Adipocyte (in vitro differentiated cells): ENCODE measurements around the gene GOLGA2.

Experiments
- DNase-seq: peaks from one replicate; pipeline ENCODE4 v3.0.0-alpha.2; 2015; ENCODE audit warnings: low read depth
- H3K27me3 ChIP-seq: replicated peaks from 2 replicates; pipeline ENCODE4 v1.7.0; 2013; ENCODE audit warnings: mild to moderate bottlenecking, low read length, moderate library complexity; ENCODE audit not compliant: control insufficient read depth, insufficient read depth
- H3K36me3 ChIP-seq: 2 replicates; pipeline ENCODE4 v1.7.0; 2013; ENCODE audit warnings: low read length, mild to moderate bottlenecking, moderate library complexity; ENCODE audit not compliant: control insufficient read depth, insufficient read depth, severe bottlenecking
- H3K4me1 ChIP-seq: 2 replicates; pipeline ENCODE4 v1.7.0; 2013; ENCODE audit warnings: mild to moderate bottlenecking, low read length, moderate library complexity; ENCODE audit not compliant: control insufficient read depth, insufficient read depth
- H3K4me3 ChIP-seq: 2 replicates; pipeline ENCODE4 v1.7.0; 2013; ENCODE audit warnings: mild to moderate bottlenecking, low read length, moderate library complexity
- H3K9ac ChIP-seq: 2 replicates; pipeline ENCODE4 v1.7.0; 2013; ENCODE audit warnings: mild to moderate bottlenecking, low read length, moderate library complexity
- H3K9me3 ChIP-seq: 2 replicates; pipeline ENCODE4 v1.7.0; 2013; ENCODE audit warnings: mild to moderate bottlenecking, low read length, moderate library complexity; ENCODE audit not compliant: control insufficient read depth

GOLGA2 gene

DNA sequence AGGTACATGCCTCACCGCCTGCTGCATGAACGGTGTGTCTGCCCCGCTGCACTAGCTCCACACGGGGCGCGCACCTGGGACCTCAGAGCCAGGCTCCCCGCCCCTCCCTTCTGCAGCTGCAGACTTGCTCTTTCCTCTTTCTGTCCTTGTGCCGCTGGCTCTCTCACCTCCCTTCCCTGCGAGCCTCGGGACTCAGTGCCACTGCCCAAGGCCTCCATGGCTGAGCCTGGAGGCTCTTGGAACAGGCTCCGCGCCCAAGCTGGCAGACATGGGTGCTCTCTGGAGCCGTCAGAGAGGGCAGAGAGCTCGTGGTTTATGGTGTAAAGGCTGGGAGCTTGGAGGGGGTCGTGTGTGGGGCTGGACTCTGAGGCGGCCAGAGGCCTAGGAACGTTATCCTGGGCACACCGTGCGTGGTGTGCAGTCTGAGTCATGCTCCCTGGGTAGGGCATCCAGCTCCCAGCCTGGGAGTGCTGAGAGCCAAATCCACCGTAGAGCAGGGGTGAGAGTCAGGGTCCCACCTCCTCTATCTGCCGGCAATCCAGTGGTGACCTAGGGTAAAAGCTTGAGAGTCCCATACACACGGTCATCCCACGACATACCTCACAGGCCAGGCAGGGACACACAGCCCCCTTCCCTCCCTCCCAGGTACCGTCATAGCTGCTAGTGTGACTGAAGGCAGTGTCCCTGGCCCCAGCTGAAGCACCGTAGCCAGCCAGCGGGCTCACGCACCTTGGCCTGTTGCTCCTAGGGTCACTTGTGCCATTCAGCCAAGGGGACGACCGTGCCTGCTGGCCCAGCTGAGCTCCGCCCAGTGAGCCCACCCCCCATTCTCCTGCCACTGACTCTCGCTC, 22.4 kb downstream of the GOLGA2 start:
- H3K27me3 ChIP-seq = no peaks in the 10 kb centered on the region
- no peak overlapping the region for H3K4me3 ChIP-seq
- H3K9me3 ChIP-seq = no peaks in the 10 kb centered on the region
- H3K36me3 ChIP-seq = peaks cover 19% of the 10 kb centered on the region
- no peak for DNase-seq
- no peaks in the 10 kb centered on the region for H3K4me1 ChIP-seq
- no peak overlapping the region for H3K9ac ChIP-seq

DNA sequence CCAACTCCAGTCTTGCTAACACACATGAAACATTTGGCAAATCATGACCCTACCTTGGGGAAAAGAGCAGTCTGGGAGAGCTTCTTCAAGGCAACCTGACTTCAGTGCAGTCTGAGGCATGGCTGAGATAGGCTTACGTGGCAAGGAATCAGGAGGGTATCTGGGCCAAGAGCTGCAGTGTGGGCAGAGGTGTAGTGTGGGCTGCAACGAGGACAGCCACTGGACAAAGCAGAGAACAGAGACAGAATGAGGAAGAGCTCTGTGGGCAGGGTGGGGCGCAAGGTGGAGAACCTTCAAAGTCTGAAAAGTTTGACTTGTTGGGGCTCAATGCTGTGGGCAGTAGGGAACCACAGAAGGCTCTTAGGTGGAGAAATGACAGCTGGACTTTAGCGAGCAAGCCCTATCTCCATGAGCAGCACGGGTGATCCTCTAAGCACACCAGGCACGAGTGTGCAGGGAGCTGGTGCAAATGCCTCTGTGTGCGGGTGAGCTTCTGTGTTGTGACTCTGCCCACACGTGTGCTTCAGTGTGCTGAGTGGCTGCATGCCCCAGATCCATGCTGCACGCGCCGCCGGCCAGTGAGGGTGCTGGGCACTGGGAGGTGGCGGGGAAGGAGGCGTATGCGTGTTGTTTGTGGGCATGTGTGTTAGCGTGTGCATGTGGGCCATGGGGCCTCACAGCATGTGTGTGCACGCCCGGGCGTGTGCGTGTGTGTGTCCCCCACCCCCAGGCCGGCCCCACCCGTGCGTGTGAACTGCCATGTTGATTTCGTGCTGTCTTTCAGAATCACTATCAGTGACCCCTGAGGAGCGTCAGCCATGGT, 23.3 kb downstream of the GOLGA2 start:
- DNase-seq = no peak
- Histone ChIP-seq H3K36me3 (peaks cover 10% of the 10 kb centered on the region), H3K9ac (no peak overlapping the region), H3K4me3 (no peak overlapping the region), H3K9me3 (no peaks in the 10 kb centered on the region), H3K4me1 (no peaks in the 10 kb centered on the region), H3K27me3 (no peaks in the 10 kb centered on the region)

DNA sequence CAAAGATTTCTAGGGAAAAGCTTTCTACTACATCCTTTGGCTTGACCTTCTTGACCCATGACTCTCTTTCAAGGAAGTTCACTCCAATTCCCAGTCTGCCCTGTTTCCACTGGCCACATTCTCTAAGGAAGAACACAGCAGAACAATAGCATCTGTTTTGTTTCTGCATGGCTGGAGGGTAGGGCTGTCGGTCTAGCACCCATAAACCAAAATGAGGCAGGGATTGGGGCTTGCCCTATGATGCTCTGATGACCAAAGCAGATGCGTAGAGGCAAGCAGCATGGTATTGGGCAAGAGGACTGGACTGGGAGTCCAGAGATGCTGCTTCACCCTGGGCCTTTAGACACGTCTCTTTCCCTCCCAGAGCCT, 24.1 kb downstream of the GOLGA2 start:
- no peaks in the 10 kb centered on the region for H3K27me3 ChIP-seq
- peak; percentile 12 for DNase-seq
- no peaks in the 10 kb centered on the region for H3K4me1 ChIP-seq
- H3K9me3 ChIP-seq = no peaks in the 10 kb centered on the region
- H3K36me3 ChIP-seq = peaks cover 2% of the 10 kb centered on the region
- H3K4me3 ChIP-seq = no peak overlapping the region
- H3K9ac ChIP-seq = no peak overlapping the region

DNA sequence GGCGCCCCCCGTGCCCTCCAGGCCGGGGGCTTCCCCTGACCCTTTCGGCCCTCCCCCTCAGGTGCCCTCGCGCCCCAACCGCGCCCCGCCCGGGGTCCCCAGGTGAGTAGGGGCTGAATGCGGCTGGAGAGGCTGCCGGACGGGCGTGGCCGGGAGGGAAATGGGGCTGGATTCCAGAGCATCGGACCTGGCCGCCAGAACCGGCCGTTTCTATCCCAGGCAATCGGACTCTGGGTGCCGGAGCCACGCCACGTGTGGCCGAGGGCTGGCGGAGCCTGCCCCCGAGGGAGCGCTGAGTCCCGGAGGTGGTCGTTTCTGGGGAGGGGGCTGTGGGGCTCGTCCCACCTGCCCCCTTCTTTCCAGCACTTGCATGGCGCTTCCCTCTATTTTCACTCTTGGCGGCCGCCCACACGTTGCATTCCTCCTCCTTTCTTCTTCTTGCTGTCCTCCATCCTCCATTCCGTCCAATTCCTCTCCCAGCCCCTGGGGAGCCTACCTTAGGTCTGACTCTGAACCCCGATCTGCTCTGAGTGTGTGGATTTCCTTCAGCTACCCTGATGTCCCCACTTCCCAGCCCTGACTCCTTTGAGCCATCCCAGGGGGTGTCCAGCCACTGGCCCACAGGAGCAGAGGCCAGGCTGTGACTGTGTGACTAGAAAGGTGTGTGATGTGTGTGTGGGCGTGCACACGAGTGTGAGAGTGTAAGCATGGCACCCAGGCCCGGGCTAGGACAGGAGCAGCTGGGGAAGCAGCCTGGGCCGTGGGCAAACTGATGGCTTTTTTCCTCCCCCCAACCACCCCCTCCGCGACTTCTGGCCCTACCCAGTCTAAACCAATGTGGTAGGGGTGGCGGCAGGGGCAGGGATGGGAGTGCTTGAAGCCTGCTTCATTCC, 24.7 kb downstream of the GOLGA2 start:
- H3K4me1 ChIP-seq = no peaks in the 10 kb centered on the region
- no peaks in the 10 kb centered on the region for H3K36me3 ChIP-seq
- no peak overlapping the region for H3K9ac ChIP-seq
- DNase-seq = no peak
- H3K4me3 ChIP-seq = no peak overlapping the region
- no peaks in the 10 kb centered on the region for H3K27me3 ChIP-seq
- no peaks in the 10 kb centered on the region for H3K9me3 ChIP-seq

DNA sequence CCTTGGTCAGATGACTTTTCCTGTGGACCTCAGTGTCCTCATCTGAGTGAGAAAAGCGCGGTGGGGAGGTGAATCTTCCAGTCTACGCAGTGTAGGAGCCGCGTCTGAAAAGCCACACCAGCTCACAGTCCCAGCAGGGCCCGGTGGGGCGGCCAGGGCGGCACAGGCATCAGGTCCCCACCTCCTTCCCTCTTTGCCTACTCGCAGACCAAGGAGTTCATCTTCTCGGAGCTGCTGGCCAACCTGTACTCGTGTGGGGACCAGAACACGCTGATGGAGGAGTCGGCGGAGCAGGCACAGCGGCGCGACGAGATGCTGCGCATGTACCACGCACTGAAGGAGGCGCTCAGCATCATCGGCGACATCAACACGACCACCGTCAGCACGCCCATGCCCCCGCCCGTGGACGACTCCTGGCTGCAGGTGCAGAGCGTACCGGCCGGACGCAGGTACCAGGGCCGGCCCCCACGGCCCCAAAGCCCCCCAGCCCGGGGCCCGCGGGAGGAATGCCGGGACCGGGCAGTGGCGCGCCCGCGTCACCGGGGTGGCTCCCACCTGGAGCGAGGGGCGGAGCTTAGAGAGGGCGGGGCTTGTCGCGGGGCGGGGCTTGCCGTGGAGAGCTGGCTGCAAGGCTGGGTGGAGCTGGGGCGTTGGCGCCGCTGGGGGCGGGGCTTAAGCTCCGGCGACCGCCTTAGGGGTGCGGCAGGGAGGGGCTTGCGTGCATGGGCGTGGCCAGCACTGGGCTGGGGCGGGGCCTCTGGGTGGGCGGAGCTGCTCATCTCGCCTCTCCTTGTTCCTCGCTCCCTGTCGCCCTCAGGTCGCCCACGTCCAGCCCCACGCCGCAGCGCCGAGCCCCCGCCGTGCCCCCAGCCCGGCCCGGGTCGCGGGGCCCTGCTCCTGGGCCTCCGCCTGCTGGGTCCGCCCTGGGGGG, 25.6 kb downstream of the GOLGA2 start:
- Histone ChIP-seq H3K9me3 (no peaks in the 10 kb centered on the region), H3K27me3 (no peaks in the 10 kb centered on the region), H3K36me3 (no peaks in the 10 kb centered on the region), H3K9ac (no peak overlapping the region), H3K4me3 (no peak overlapping the region), H3K4me1 (peaks cover 7% of the 10 kb centered on the region)
- DNase-seq = peak; percentile 88

- Histone ChIP-seq H3K9me3 (no peaks in the 10 kb centered on the region), H3K36me3 (no peaks in the 10 kb centered on the region), H3K4me3 (no peak overlapping the region), H3K27me3 (no peaks in the 10 kb centered on the region), H3K4me1 (peaks cover 7% of the 10 kb centered on the region), H3K9ac (no peak overlapping the region)
- DNase-seq = no peak
Observed at GRCh38 chr9:128249558-128249907, 26.3 kb downstream of the GOLGA2 start.

- DNase-seq = no peak
- H3K9me3 ChIP-seq = no peaks in the 10 kb centered on the region
- H3K36me3 ChIP-seq = no peaks in the 10 kb centered on the region
- peaks cover 21% of the 10 kb centered on the region for H3K4me1 ChIP-seq
- H3K4me3 ChIP-seq = no peak overlapping the region
- H3K27me3 ChIP-seq = no peaks in the 10 kb centered on the region
- no peak overlapping the region for H3K9ac ChIP-seq
Observed at GRCh38 chr9:128247226-128247803, 28.5 kb downstream of the GOLGA2 start.

GRCh38 chr9:128246471-128246870, 29.3 kb downstream of the GOLGA2 start:
- Histone ChIP-seq H3K36me3 (no peaks in the 10 kb centered on the region), H3K4me1 (peaks cover 25% of the 10 kb centered on the region), H3K27me3 (no peaks in the 10 kb centered on the region), H3K9ac (peak overlapping the region; percentile 63), H3K4me3 (no peak overlapping the region), H3K9me3 (no peaks in the 10 kb centered on the region)
- no peak for DNase-seq

GRCh38 chr9:128245421-128246151, 30.2 kb downstream of the GOLGA2 start:
- Histone ChIP-seq H3K36me3 (no peaks in the 10 kb centered on the region), H3K4me3 (no peak overlapping the region), H3K4me1 (peaks cover 25% of the 10 kb centered on the region), H3K27me3 (no peaks in the 10 kb centered on the region), H3K9me3 (no peaks in the 10 kb centered on the region), H3K9ac (peak overlapping the region; percentile 48)
- DNase-seq = peak; percentile 70
